ENCODE measurements around the gene PGC.

PGC gene

DNA sequence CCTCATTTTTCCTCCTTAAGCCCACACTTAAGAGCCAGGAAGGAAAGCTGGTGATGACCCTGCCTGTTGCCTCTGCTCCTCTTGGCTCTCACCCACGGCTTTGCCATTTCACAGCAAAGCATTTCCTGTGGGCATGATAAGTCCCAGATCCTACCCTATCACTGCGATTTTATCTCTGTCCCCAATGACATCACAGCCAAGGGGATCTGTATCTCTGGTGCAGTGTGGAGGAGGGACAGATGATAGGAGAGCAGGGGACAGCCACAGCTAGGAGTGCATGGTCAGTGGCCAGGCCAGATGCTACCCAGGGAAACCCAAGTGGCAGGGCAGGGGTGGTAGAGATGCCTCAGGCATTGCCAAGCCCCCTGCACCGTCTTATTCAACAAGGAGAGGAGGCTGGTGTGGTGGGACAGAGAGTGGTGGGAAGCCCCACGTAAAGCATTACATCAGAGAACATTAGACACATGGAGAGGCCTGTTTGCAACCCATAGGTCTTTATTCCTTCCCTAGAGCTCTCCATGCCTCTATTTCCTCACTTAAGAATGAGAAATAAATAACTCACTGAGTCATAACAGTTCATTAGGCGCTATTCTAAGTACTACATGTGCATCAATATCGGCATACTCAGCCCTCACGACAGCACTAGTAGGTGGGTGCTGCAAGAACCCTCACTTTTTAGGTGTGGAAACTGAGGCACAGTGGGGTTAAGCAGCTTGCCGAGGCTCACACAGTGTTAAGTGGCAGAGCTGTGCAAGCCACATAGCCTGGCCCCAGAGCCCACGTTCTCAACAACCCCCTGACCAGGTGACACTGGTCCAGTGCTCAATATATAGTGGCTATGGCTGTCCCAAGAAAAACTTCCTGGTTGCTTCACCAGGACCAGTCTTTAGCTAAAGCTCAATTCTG, 16.4 kb downstream of the PGC start:
- peak; percentile 66 for DNase-seq (ENCODE audit: low read depth)

DNA sequence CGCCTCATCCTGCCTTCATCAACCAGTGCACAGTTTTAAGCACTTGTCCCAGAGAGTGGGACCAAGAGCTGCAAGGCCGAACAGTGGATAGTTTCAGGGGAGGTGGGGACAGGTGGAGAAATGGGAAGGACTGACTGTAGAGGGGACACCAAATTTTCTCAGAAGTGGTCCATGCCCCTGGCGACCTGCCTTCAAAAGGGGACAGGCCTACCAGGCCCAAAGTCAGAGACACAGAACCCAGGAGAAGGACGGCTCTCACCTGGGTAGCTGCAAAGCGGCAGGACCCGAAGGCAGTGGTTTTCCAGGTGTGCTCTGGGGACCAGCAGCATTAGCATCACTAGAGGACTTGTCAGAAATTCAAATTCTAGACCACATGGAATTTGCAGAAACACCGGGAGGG, 17.6 kb downstream of the PGC start:
- DNase-seq (ENCODE audit: low read depth), result no peak

DNA sequence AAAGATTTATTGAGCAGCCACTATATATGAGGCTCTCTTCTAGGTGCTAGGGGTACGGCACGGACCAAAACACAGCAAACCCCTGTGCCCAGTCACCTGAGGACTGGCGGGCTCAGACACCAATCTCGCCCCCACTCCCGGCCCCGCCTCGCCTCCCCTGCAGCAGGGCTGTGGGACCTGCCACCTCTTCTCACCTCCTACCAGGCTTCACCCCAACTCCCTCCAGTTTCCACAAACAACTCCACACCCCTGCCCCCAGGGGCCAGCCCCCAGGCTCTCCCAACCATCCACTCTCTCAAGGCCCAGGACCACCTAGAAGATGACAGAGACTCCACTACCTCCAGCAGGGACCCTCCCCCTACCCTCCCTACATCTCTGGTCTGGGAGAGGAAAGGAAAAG, 18.2 kb downstream of the PGC start:
- no peak for DNase-seq (ENCODE audit: low read depth)

DNA sequence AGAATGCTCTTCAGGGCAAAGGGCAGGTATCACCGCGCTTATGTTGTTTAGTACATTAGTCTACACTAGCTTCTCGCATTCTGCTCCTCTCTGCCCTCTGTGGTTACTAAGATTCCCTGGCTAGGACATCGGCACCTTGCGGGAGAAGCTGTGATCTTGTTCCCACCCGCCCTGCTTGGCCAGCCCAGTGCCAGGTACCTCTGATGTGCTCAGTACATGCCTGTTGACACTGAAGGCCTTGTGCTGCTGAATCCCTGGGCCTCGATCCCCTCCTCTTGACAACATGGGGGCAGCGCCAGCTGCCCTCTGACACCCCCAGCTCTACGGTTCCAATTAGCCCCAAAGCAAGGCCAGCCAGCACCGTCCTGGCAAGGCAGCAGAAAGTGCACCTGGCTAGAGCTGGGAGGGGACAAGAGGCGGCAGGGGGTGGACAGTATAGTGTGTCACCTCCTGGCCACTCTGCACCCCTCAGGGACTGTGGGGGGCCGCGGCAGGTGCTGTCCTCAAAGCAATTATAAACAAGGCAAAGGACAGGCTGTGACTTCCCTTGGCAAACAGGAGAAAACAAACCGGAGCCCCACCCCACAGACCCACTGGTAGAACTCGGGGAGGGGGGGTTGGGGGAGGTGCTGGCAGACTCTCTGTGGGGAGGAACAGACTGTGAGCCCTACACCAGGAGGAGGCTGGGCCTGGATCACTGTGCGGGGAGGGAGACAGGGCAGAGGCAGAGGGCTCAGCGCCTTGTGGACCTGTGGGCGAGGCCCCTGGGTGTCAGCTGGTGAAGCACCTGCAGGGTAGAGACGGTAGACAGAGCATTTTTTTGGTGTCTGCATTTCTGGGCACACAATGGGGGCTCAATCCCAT, 18.9 kb downstream of the PGC start:
- no peak for DNase-seq (ENCODE audit: low read depth)

DNA sequence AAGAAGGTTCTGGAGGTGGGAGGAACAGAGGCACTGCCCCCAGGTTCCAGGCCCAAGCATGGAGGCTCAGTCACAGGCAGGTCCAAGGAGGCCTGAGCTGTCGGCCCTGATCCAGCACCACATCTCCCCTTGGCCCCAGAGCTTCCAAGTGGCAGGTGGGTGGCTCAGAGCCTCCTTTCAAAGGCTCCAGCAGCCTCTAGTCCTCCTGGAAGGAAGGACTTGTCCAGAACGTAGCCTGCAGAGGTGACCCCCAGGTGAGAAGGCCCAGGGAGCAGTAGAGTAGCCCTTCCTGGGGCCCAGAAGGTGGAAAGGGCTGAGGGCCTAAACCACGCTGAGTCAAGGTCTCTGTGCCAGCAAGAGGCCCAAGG, 19.5 kb downstream of the PGC start:
- DNase-seq (ENCODE audit: low read depth), result no peak

DNA sequence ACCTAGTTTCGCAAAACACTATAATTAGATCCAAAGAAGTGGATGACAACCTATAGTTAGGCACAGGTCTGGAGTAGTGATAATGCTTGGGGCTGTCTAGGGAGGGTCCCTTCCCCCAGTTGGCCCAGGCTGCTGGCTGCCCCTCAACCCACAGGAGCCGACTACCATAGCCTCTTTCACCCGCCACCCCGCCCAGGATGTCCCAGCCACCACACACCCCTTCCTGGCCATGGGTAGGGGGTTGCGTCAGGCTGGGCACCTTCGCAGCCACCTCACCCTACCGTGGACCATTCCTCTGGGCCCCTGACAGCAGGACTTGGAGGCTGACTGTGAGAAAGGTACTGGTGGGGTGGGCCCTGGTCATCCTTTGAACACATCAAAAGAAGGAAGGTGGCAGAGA, 20.3 kb downstream of the PGC start:
- no peak for DNase-seq (ENCODE audit: low read depth)

DNA sequence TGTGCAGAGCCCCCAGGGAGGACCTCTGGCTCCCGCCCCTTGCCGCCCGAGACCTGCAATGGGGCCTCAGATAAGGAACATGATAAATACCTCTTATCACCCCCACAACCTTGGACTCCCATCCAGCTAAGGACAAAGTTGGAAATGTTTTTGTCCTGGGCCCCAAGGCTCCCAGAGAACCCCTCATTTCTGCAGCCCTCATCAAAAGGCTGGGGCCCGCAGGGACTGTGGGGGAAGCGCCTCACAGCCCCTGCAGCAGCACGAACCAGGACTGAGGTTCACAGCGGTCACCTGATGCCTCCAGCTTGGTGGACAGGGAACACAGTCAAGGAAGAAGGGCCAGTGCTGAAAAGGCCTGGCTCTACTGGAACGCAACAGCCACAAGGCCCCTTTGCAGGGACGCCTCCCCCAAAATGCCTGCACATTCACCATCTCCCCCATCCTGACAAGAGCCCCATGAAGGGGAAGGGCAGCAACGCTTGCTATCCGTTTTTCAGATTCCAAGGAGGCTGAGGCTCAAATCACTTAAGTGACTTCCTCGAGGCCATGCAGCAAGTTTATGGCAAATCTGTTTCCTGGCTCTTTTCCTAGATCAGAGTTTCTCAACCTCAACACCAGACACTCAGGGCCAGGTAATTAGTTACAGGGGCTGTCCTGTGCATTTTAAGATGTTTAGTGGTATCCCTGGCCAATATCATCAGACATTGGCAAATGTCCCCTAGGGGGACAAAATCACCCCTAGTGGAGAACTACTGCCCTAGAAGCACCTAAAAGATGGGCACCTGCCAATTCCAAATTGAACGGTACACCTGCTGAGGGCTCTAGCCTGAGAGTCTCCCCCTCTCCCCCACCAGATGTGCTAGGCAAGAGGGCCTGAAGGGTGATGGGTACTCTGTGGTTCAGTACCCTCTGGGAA, 22.4 kb downstream of the PGC start:
- no peak for DNase-seq (ENCODE audit: low read depth)

DNA sequence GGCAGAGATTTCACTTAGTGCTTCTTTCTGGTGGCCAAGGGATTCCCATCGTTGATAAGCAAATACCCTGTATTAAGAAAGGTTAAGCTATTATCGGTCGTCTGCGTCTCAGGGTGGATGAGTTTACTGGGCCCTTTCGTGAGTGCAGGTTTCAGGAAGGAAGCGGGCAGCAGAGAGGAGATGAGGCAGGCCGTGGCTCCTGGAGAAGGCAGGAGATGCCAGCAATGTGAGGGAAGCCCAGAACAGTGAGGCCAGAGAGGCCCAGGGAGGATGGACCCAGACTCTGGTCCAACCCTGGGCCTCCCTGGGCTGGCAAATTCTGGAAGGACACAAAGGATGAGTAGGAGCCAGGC, 23.0 kb downstream of the PGC start:
- DNase-seq (ENCODE audit: low read depth), result peak; percentile 55

DNA sequence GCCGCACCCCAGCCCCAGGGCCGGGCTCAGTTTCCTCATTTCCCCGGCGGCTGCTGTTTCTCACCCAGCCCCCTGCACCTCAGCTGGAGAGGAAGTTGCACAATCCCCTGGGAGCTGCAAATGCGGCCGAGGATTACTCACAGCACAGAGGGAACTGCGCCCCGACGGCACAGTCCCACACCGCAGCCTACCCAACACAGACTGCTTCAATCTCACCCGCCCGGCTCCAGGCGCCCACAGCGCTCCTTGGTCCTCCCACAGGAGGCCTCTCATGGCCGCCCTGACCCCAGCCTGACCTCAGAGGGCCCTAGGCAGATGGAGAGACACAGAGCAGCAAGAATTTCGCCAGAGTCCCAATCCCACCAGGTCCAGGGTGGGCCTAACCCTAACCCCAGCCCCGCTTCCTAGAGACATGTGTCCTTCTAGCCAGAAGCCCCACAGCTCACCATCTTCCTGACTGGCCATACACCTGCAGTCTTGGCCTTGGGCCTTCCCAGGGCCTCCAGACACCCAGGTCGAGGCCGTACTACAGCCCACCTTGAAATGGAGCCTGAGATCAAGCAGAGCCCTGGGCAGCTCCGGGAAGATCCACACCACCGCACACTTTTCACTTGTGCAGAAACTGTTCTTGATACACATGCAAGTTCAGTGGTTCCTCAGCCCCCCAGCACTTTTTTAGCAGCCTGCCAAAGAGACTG, 23.5 kb downstream of the PGC start:
- DNase-seq (ENCODE audit: low read depth), result peak; percentile 97

DNA sequence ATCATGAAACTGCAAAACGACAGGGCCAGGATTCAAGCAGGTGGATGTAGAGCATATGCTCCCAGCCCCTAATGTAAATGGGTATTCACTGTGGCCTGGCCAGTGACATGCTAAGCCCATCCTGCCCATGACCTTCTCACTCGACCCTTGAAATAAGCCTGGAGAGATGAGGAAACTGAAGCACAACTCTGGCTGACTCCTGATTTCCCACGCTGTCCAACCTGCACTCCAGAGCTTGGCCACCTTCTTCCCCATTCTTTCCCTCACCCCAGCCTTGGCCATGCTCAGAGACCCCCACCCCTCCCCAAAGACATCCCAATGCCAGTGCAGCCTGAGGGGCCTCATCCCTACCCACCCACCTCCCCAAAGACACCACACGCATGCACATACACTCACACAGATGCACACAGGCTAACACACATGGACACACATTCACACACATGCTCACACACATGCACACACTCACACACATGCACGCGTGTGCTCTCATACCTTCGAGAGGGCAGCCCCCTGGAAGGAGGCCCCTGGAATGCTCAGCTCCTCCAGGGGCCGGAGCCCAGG, 24.1 kb downstream of the PGC start:
- peak; percentile 39 for DNase-seq (ENCODE audit: low read depth)

DNA sequence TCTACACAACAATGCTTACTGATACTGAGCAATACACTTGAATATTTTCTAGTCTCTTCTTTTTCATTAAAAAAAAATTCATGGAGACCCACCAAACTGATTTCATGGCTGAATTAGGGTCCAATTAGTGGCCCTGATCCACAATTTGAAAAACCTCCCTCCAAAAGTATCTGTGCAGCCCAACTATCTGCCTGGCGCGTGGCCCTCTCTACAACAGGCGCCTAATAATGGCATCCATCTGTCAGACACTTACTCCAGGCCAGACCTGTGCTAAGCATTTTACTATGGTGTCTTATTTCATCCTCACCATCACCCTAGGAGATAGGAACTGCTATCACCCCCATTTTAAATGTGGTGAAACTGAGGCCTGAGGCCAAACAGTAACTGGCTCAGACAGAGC, 25.8 kb downstream of the PGC start:
- DNase-seq (ENCODE audit: low read depth), result no peak

DNA sequence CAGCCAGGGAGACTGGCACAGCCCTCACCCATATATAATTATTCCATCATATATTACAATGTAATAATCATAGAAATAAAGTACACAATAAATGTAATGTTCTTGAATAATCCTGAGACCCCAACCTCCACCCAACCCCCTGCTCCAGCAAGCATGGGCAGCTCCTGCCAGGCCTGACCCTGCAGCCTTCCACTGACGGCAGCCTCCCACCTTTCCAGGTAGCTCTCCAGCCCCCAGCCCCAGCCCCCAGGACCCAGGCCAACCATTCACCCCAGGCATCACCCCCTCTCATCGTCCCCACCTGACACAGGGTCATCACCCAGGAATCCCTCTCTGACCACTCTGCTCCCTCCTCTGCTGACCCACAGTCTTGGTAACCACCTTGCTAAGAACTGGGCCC, 26.4 kb downstream of the PGC start:
- DNase-seq (ENCODE audit: low read depth), result no peak

DNA sequence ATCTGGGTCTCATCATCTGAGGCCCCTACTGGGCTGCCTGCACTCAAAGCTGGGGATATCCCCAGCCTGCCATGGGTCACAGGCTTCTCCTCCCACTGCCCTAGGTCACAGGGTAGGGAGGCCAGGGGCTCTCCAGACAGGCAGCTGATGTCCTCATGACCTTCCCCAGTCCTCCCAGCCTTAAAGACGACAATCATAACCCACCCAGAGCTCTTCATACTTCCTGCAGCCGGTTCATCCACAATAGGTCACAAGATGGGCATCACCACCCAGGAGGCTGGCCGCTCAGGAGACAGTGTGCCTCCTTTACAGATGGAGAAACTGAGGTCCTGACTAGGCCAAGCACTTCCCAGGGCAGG, 27.0 kb downstream of the PGC start:
- DNase-seq (ENCODE audit: low read depth), result no peak

DNA sequence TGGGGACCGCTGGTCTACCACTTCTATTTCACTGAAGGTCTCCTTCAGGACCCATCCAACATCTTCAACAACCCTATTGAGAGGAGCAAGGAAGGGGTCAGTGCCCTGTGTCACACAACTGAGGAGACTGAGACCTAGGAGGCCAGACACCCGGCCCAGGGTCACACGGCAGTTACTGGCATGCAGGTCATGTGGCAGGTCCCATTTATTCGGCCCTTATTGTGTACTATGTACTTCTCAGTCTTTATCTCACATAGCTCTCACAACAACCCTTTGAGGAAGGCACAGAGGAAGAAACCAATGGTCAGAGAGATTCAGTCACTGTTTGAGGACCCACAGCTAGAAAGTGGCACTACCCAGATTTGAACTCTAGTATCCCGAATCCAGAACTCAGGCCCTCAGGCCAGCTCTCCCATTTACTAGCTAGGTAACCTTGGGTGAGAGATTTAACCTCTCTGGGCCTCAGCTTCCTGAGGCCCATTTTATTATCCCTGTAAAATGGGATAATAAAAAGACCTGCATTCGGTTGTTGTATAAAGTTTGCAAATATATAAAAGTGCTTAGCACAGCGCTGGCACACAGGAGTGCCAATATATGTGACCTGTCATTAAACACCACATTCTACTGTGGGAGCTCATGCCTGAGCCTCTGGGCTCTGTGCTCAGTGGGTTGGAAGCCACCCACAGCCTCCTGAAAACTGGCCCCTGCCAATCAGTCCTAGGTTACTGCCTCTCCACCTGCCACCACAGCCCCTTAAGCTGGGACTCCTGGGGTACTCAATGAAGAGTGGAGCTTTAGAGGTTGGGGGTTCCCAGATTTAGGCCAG, 27.5 kb downstream of the PGC start:
- no peak for DNase-seq (ENCODE audit: low read depth)

DNA sequence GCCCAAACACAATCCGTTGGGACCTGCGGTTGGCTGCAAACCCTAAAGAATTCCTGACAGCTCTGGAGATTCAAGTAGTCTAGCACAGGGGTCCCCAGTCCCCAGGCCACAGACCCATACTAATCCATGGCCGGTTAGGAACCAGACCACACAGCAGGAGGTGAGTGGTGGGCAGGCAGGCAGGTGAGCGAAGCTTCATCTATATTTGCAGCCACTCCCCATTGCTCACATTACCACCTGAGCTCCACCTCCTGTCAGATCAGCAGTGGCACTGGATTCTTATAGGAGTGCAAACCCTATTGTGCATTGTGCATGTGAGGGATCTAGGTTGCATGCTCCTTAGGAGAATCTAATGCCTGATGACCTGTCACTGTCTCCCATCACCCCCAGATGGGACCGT, 28.4 kb downstream of the PGC start:
- no peak for DNase-seq (ENCODE audit: low read depth)

DNA sequence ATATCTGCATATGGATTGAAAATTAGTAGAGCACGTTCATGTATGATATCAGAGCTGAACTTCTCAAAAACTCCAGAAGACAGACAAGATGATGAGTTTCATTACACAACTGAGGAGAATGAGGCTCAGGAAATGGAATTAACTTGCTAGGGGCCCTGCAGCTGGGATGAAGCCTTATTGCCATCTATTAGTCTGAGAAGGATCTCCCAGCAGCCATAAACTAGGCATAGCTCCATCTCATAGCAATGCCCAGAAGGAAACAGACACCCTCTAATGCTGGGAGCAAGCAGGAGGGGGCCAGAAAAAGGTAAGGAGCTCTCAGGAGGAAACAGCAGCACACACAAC, 29.8 kb downstream of the PGC start:
- peak; percentile 40 for DNase-seq (ENCODE audit: low read depth)

DNA sequence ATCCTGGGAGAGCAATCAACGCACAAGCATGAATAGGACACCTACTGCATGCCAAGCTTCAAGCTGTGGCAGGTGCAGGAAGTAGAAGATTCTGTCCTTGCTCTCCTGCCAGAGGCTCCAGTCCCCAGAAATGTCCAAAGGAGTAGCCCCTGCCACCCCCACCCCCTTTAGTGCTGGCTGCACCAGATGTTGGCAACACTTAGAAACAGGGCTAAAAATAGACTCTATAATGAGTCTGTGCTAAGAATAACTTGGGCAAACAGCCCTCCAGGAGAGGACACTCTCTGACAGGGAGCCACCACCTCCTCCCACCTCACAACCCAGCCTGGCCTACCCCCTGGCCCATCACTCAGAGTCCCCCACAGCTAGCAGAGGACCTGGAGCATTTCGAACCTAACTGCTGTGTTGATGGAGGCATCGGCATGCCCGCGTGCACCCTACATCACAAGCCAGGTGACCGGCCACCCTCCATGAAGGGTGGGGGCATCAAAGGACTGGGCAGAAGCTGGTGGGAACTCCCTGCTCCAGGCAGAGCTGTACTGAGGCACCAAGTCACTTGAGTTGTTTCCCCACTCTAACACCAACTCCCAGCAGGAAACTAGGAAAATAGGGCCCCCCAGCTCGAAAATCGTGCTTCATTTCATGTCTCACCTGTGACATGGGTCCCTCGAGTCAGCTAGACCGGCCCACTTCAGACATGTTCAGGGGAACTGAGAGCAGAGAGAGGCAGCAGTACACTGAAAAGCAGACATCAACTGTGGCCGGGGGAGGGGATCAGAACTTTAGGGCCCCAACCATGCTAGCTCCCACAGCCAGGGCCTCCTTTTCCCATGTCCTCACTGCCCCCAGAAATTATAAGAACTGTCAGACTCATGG, 30.4 kb downstream of the PGC start:
- DNase-seq (ENCODE audit: low read depth), result no peak

DNA sequence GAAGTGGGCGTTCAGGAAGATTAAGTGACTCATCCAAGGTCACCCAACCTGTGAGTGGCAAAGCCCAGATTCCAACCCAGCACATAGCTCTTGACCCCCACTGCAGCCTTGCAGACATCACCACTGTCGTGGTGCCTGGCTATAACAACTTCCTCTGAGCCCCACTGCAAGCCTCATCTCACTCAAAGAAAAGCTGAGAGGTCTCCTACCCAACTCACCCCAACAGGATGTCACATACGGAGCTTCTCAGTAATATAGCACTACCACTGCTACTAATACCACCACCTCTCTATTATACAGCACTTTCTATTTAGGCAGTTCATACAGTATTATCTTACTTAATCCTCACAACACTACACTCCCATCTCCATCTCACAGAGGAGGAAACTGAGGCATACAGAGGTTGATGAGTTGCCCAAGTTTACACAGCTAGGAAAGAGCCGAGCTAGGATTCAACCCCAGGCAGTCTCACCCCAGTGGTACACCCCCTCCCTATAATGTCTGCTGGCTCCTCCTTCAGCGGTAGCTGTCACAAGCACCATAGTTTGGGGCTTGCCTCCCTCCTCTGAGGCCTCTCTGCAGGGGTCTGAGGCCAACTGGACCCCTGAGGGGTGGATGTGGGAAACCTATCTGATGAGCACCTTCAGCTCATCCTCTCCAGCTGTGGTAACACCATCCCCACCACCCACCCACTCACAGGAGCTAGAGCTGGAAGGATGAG, 31.2 kb downstream of the PGC start:
- peak; percentile 38 for DNase-seq (ENCODE audit: low read depth)

Data from amniotic epithelial cell (primary cell).